Head of caudate nucleus (tissue), 42 donors: ENCODE results near the gene TTLL11.
A peak's percentile ranks its signal among the peaks of the same experiment; 100 is the strongest.

ENCODE experiments used
- DNase-seq, 42 donors: peaks; one replicate each; pipeline versions ENCODE4 v3.0.0 to v3.0.0-alpha.2; 2020 to 2021; ENCODE audit warnings: mixed read lengths in 7 of 42
- intact Hi-C: fragments of 100-400 bp; cut with DNase I; formaldehyde crosslinking; loops from one replicate; pipeline ENCODE4 v1.15.0; 2022

TTLL11 gene

GRCh38 chr9:121865060-121865459 lies 228.0 kb downstream of the TTLL11 start:
- intact Hi-C loops, result no loop called here
- DNase-seq, result peak in 6 of 42 donors; percentile 1 to 33 (median 12)

DNA sequence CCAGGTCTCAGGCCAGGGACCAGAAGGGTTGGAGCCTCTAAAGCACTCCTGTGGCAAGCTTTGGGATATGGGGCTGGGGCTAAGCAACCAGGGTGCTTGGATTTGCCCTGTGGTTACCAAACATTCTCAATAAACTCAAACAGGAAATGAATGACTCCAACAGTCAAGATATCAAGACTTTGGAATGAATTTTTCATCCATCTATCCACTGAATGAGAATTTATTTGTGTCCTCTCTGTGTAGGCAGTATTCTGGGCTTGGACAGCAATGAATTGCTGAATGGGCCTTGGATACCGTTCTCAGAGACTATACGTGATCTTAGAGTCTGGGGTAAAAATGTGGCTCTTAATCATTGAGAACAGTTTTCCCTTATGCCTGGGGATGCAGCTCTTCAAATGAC lies 229.2 kb downstream of the TTLL11 start:
- DNase-seq, result peak in 5 of 42 donors; percentile 2 to 25 (median 9)
- intact Hi-C loops, result no loop called here

GRCh38 chr9:121862371-121863332 lies 230.5 kb downstream of the TTLL11 start:
- intact Hi-C loops, result no loop called here
- DNase-seq, result peak in 6 of 42 donors; percentile 13 to 43 (median 28)

DNA sequence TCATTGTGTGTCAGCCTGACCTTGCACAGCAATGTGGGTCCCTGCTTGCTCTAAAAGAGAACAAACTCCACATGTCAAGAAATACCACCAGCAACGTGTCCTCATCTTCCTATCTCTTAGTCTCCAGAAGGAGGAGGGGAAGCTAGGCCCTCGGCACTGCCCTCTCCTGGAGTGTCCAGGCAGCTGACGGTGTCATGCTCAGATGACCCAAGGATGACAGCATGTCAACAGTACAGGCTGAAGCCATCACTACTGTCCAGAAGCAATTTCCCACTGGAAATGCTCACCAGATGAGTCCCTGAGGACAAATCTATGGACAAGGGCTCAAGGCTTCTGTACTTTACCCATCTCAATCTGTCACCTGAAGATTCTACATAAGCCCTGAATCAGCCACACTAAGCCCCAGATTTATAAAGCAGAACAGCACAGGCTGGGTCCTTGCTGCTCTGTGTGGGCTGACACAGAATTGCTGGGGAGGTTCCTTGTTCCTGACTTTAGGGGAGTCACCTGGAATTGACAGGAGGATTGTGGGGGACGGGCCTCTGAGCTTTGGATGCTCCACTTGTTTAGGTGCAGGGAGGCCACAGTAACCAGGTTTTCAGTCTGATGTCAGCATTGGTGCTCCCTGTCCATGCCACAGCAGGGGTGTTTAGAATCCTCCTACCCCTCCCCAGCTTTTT lies 231.5 kb downstream of the TTLL11 start:
- DNase-seq, result peak in 41 of 42 donors; percentile 35 to 88 (median 68)
- intact Hi-C loops, result no loop called here

DNA sequence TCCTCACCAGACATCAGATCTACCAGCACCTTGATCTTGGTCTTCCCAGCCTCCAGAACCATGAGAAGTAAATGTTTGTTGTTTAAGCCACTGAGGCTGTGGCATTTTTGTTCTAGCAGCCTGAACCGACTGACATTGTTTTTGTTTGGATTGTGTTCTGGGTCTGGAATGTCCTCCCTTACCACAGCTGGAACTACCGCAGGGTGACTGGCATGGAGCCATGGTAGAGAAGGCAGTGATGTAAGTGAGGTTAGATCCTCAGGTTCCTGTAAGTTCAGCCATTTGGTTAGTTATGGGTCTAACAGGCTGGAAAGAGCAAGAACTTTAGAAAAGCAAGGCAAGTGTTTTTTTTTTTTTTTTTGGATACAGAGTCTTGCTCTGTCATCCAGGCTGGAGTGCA lies 232.4 kb downstream of the TTLL11 start:
- intact Hi-C loops, result no loop called here
- peak in 3 of 42 donors; percentile 13 to 19 (median 18) for DNase-seq

DNA sequence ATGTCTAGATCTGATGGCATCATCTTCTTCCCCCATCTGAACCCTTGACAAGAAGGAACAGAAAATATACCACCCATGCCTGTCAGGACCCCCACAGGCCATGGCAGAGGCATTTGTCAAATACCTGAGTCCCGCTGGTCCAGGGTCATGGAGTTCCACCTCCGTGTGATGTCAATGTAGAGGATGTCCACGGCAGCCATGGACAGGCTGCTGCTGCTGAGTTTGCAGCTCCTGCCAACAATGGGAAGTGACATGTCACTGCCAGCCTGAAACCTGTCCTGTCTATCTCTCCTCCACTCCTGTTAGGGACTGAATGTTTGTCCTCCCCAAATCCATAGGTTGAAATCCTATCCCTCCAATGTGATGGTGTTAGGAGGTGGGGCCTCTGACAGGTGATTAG lies 232.9 kb downstream of the TTLL11 start:
- intact Hi-C loops, result no loop called here
- peak in 4 of 42 donors; percentile 3 to 29 (median 16) for DNase-seq

DNA sequence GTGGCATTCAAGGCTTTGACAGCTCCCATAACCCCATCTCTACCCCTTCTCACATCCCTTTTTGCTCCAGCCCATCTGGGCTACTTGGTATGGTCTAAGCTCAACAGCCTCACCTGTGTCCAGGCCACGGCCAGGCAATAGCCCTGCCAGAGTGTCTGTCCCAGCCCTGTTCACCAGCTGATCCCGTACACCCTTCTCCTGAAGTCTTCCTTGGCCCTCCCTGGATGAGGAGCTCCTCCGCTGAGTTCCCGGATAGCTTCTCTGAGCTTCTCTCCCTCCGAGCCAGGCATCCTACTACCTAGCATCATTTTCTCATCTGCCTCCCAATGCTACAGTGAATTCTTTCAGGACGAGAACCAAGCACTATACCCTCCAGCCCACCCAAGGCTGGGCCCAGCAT lies 233.5 kb downstream of the TTLL11 start:
- peak in 4 of 42 donors; percentile 8 to 36 (median 16) for DNase-seq
- intact Hi-C loops, result no loop called here

- intact Hi-C loops, result no loop called here
- peak in 14 of 42 donors; percentile 20 to 64 (median 49) for DNase-seq
Measured at GRCh38 chr9:121858788-121859187, 234.3 kb downstream of the TTLL11 start.

- intact Hi-C loops, result no loop called here
- peak in 40 of 42 donors; percentile 32 to 92 (median 67) for DNase-seq
Measured at GRCh38 chr9:121857928-121858327, 235.2 kb downstream of the TTLL11 start.

GRCh38 chr9:121855476-121855875 lies 237.6 kb downstream of the TTLL11 start:
- DNase-seq, result peak in 7 of 42 donors; percentile 9 to 30 (median 14)
- intact Hi-C loops, result no loop called here

- peak in 8 of 42 donors; percentile 6 to 38 (median 22) for DNase-seq
- intact Hi-C loops, result no loop called here
Measured at GRCh38 chr9:121853617-121854395, 239.3 kb downstream of the TTLL11 start.

DNA sequence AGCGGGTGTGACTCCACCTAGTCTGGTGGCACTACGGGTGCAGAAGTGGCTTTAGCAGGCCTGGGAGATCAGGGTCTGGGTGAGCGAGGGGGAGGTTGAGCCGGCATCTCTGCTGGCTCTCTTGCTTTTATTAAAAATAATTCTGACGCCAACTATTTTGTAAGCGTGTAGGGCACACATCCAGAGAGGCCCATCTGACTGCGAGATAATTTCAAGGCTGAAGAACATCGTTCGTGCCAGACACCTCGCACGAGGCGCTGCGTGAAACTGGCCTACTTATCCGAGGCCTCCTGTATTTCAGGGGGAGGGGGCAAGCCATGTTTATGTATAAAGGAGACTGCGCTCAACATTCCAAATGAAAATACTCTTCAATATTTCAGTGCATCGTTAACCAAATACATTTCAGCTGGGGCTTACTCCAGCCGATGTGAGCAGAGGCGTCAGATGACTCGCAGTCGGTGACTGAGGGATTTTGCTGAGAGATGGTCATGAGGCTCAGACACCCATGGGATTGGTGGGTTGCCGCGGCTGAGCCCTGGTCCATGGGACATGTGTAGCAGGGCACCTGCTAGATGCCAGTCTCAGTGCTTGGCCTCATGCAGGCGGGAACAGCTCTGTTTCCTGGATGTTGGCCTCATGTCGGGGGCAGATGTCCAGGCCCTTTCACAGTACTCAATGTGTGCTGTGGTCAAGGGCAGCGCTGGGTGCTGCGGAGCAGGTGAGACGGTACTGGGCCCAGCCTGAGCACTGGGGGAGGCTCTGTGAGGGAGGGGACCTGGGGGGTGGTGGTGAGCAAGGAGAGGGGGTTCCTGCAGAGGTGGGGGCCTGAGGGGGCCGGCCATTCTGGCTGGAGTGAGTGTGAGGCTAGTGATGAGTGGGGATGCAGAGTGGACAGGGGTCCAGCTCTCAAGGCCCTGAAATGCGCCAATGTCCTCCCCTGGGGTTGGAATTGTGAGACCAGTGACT lies 240.2 kb downstream of the TTLL11 start:
- intact Hi-C loops, result no loop called here
- DNase-seq, result peak in 8 of 42 donors; percentile 12 to 45 (median 30)

GRCh38 chr9:121852241-121852640 lies 240.9 kb downstream of the TTLL11 start:
- DNase-seq, result peak in 5 of 42 donors; percentile 2 to 38 (median 5)
- intact Hi-C loops, result no loop called here

GRCh38 chr9:121851641-121852091 lies 241.4 kb downstream of the TTLL11 start:
- intact Hi-C loops, result no loop called here
- DNase-seq, result peak in 6 of 42 donors; percentile 6 to 40 (median 25)

GRCh38 chr9:121850366-121850765 lies 242.7 kb downstream of the TTLL11 start:
- peak in 3 of 42 donors; percentile 1 to 26 (median 2) for DNase-seq
- intact Hi-C loops, result no loop called here

DNA sequence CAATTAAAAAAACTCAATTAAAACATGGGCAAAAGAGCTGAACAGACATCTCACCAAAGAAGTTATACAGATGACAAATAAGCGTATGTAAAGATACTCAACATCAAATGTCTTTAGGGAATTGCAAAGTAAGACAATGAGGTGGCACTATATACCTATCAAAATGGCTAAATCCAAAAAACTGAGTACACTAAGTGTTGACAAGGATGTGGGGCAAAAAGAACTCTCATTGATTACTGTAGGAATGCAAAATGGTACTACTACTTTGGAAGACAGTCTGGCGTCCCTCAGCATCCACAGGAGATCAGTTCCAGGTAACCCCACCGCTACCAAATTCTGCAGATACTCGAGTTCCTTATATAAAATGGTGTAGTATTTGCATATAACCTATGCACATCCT lies 243.6 kb downstream of the TTLL11 start:
- DNase-seq, result peak in 1 of 42 donors; percentile 17
- intact Hi-C loops, result no loop called here

DNA sequence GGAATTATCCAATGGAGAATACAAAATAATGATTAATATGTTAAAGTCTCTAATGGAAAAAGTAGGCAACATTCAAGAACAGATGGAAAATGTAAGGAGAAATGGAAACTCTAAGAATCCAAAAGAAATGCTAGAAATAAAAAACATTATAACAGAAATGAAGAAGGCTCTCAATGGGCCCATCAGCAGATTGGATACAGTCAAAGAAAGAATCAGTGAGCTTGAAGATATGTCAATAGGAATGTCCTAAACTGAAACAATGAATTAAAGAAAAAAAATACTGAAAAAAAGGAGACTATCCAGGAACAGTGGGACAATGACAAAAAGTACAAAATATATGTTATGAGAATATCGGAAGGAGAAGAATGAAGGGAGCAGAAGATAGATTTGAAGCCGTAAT lies 248.5 kb downstream of the TTLL11 start:
- intact Hi-C loops, result no loop called here
- DNase-seq, result no peak

DNA sequence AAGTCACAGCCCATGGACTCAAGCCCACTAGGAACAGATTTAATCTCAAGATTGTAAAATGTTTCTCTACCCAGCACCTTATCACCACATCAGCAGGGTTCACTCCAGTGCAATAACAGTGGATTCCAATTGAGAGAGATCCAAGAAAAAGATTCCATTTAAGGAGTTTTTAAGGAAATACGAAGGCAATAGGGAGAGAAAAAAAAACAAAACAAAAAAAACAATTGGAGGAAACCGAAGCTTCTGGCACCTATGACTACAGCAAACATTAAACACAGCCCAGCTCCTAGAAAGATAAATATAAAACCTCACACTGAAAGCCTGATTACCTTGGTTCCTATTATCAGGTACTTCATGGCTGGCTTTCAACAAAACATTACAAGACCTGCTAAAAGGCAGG lies 249.0 kb downstream of the TTLL11 start:
- DNase-seq, result peak in 1 of 42 donors; percentile 7
- intact Hi-C loops, result no loop called here
